Keratinocyte (primary cell): Measurements from ENCODE around the gene NUAK1. TPM values are rescaled to one million over a fixed set of nuclear protein-coding genes. Genes with fewer than 3 reads are reported as not detected.

Source experiments
- DNase-seq: peaks from one replicate; pipeline ENCODE4 v3.0.0-alpha.2; 2011; ENCODE audit warnings: low read depth, missing footprints, low spot score
- FAIRE-seq: peaks from 2 replicates; lab custom pipeline; 2011; peaks lifted over from hg19 to GRCh38; lab: Jason Lieb, UNC
- H2AFZ ChIP-seq: 2 replicates; pipeline ENCODE4 v1.6.0; 2012; ENCODE audit warnings: low read length, control low read depth, inconsistent platforms; ENCODE audit not compliant: control insufficient read depth
- H3K27ac ChIP-seq: 2 replicates; pipeline ENCODE4 v1.5.1; 2011; ENCODE audit warnings: low read length; ENCODE audit not compliant: control insufficient read depth, insufficient read depth
- H3K27me3 ChIP-seq: 3 replicates; pipeline ENCODE4 v1.6.0; 2011; ENCODE audit warnings: low read length; ENCODE audit not compliant: control insufficient read depth, insufficient read depth; ENCODE audit errors: extremely low read depth
- H3K36me3 ChIP-seq, 2 experiments: 2 replicates in 1 of 2; 3 replicates in 1 of 2; pipeline ENCODE4 v1.5.1; 2011; ENCODE audit warnings: low read length in 2 of 2, mild to moderate bottlenecking in 1 of 2; ENCODE audit not compliant: control insufficient read depth in 2 of 2, insufficient read depth in 2 of 2; ENCODE audit errors: extremely low read depth in 1 of 2
- H3K4me1 ChIP-seq: 3 replicates; pipeline ENCODE4 v1.5.1; 2011; ENCODE audit warnings: low read length; ENCODE audit not compliant: control insufficient read depth, insufficient read depth; ENCODE audit errors: extremely low read depth
- H3K4me2 ChIP-seq: 3 replicates; pipeline ENCODE4 v1.6.0; 2011; ENCODE audit warnings: low read depth, low read length; ENCODE audit not compliant: control insufficient read depth, insufficient read depth; ENCODE audit errors: extremely low read depth
- H3K4me3 ChIP-seq, 3 experiments: fragments of 200-600 bp in 1 of 3; sonication (generic) in 1 of 3; 2 replicates in 2 of 3; 3 replicates in 1 of 3; pipeline ENCODE4 v1.5.1; 2011 to 2016; ENCODE audit warnings: low read length in 3 of 3, mild to moderate bottlenecking in 3 of 3, control low read depth in 2 of 3, inconsistent platforms in 1 of 3, low read depth in 1 of 3, mixed read lengths in 1 of 3, mixed run types in 1 of 3, moderate library complexity in 1 of 3; ENCODE audit not compliant: control insufficient read depth in 2 of 3, insufficient read depth in 2 of 3; ENCODE audit errors: extremely low read depth in 1 of 3
- H3K79me2 ChIP-seq: 2 replicates; pipeline ENCODE4 v1.6.0; 2012; ENCODE audit warnings: low read length; ENCODE audit not compliant: control insufficient read depth, insufficient read depth
- H3K9ac ChIP-seq: 3 replicates; pipeline ENCODE4 v1.6.0; 2011; ENCODE audit warnings: low read length; ENCODE audit not compliant: control insufficient read depth, insufficient read depth; ENCODE audit errors: extremely low read depth
- H3K9me1 ChIP-seq: 3 replicates; pipeline ENCODE4 v1.6.0; 2011; ENCODE audit warnings: low read length; ENCODE audit not compliant: control insufficient read depth, insufficient read depth; ENCODE audit errors: extremely low read depth
- H3K9me3 ChIP-seq: 2 replicates; pipeline ENCODE4 v1.5.1; 2012; ENCODE audit warnings: low read depth, low read length; ENCODE audit not compliant: control insufficient read depth
- H4K20me1 ChIP-seq: 3 replicates; pipeline ENCODE4 v1.6.0; 2011; ENCODE audit warnings: low read length; ENCODE audit not compliant: control insufficient read depth, insufficient read depth; ENCODE audit errors: extremely low read depth
- CTCF ChIP-seq, 3 experiments: IDR thresholded peaks in 1 of 3; conservative IDR thresholded peaks in 1 of 3; optimal IDR thresholded peaks in 1 of 3; 2 replicates in 2 of 3; 3 replicates in 1 of 3; pipeline versions ENCODE3 to v1.5.1; 2011; ENCODE audit warnings: low read length in 3 of 3, mild to moderate bottlenecking in 3 of 3, moderate library complexity in 2 of 3, control low read depth in 1 of 3, inconsistent platforms in 1 of 3; ENCODE audit not compliant: insufficient read depth in 2 of 3; ENCODE audit errors: extremely low read depth in 1 of 3
- EZH2 ChIP-seq: IDR thresholded peaks from one replicate; pipeline ENCODE4 v1.6.1; 2012; ENCODE audit warnings: inconsistent platforms, mild to moderate bottlenecking, low read length, moderate library complexity
- dilution Hi-C: fragments of 300-500 bp; cut with MboI; formaldehyde crosslinking; loops from one replicate; pipeline ENCODE4 v1.7.0; 2020; ENCODE audit warnings: low sequenced_read_pairs; ENCODE audit not compliant: extremely low pct_ligation_motif_present
- polyA plus RNA-seq, 5 experiments: library from polyadenylated mRNA; depleted of rRNA in 3 of 5; stranded (reverse) in 3 of 5; stranded (forward) in 1 of 5; unstranded in 1 of 5; fragments of >200 nt; gene quantifications; 1 replicate in 1 of 5; 2 replicates in 3 of 5; 3 replicates in 1 of 5; pipeline versions ENCODE4 v1.2.1 to v1.2.3, GENCODE V29; 2011 to 2012; ENCODE audit warnings: missing spikeins in 2 of 5, low read depth in 1 of 5, low replicate concordance in 1 of 5

The NUAK1 gene
- polyA plus RNA-seq, 1 donor (not counting 4 experiments of a cell fraction or from before 2014, with no cell fraction given) = 12.3 TPM

- TF ChIP-seq EZH2 (no peak), CTCF (optimal IDR thresholded peaks at IDR 0.05 in 1 of 3, IDR thresholded peaks at IDR 0.05 in 1 of 3, conservative IDR thresholded peaks at IDR 0.05 in 1 of 3; ENCODE audit: extremely low read depth in 1 of 3, insufficient read depth in 2 of 3, low read length in 3 of 3) (no peak)
- H3K9me1 ChIP-seq = no peaks in the 10 kb centered on the region
- H3K27ac ChIP-seq = no peak overlapping the region
- DNase-seq (no peak), FAIRE-seq (no peak)
- H3K4me3 ChIP-seq = no peak overlapping the region
- H3K4me1 ChIP-seq = peaks cover 19% of the 10 kb centered on the region
- no peaks in the 10 kb centered on the region for H3K27me3 ChIP-seq
- no peaks in the 10 kb centered on the region for H4K20me1 ChIP-seq
- no peak overlapping the region for H2AFZ ChIP-seq
- dilution Hi-C loops = no loop called here
- no peak overlapping the region for H3K9ac ChIP-seq
- H3K79me2 ChIP-seq = peaks cover 15% of the 10 kb centered on the region
- H3K4me2 ChIP-seq = no peak overlapping the region
- peaks cover 7 to 12% of the 10 kb centered on the region in 2 experiments for H3K36me3 ChIP-seq
- no peaks in the 10 kb centered on the region for H3K9me3 ChIP-seq
These were observed 52.1 kb downstream of the NUAK1 start for GRCh38 chr12:106086696-106087095.

GRCh38 chr12:106085213-106085612, 53.5 kb downstream of the NUAK1 start:
- TF ChIP-seq CTCF (optimal IDR thresholded peaks at IDR 0.05 in 1 of 3, IDR thresholded peaks at IDR 0.05 in 1 of 3, conservative IDR thresholded peaks at IDR 0.05 in 1 of 3; ENCODE audit: extremely low read depth in 1 of 3, insufficient read depth in 2 of 3, low read length in 3 of 3) (no peak), EZH2 (no peak)
- peaks cover 10 to 12% of the 10 kb centered on the region in 2 experiments for H3K36me3 ChIP-seq
- peaks cover 8% of the 10 kb centered on the region for H3K79me2 ChIP-seq
- no peak overlapping the region for H3K27ac ChIP-seq
- H3K4me2 ChIP-seq = no peak overlapping the region
- no peak overlapping the region for H3K9ac ChIP-seq
- H3K4me3 ChIP-seq = no peak overlapping the region
- H3K4me1 ChIP-seq = peaks cover 19% of the 10 kb centered on the region
- DNase-seq (no peak), FAIRE-seq (peak; percentile 9)
- H2AFZ ChIP-seq = no peak overlapping the region
- no peaks in the 10 kb centered on the region for H4K20me1 ChIP-seq
- no peaks in the 10 kb centered on the region for H3K9me3 ChIP-seq
- no peaks in the 10 kb centered on the region for H3K27me3 ChIP-seq
- dilution Hi-C loops = no loop called here
- H3K9me1 ChIP-seq = no peaks in the 10 kb centered on the region
